ENCODE measurements around the gene LGALS3. TPM values are rescaled to one million over a fixed set of nuclear protein-coding genes. Genes with fewer than 3 reads are reported as not detected.

The LGALS3 gene
- total RNA-seq, 8 experiments from 2014 or later = 0.54 to 47.2 (median 16.2) TPM

- peaks cover 12 to 17% of the 10 kb centered on the region in 2 donors for H3K4me1 ChIP-seq (replicated peaks in 1 of 2)
- H3K4me3 ChIP-seq = no peak overlapping the region
- ATAC-seq (replicated peaks in 6 of 8) = peak; percentile 69 to 92 (median 86)
- WGBS, 10 experiments = 0 to 33% (median 17%) methylated on average over 2 to 5 of the region's 7 CpGs; no CpG with 5 or more reads in 2 of the 10 experiments
- no peak overlapping the region for H3K27ac ChIP-seq
- in situ Hi-C loops (cut with MboI; ENCODE audit: low pct_unique_long_range_greater_than_20kb in 2 of 9, low sequenced_read_pairs in 9 of 9, unreplicated experiment in 9 of 9) = no loop called here
These were observed 26.9 kb upstream of the LGALS3 start for GRCh38 chr14:55102141-55102621.

DNA sequence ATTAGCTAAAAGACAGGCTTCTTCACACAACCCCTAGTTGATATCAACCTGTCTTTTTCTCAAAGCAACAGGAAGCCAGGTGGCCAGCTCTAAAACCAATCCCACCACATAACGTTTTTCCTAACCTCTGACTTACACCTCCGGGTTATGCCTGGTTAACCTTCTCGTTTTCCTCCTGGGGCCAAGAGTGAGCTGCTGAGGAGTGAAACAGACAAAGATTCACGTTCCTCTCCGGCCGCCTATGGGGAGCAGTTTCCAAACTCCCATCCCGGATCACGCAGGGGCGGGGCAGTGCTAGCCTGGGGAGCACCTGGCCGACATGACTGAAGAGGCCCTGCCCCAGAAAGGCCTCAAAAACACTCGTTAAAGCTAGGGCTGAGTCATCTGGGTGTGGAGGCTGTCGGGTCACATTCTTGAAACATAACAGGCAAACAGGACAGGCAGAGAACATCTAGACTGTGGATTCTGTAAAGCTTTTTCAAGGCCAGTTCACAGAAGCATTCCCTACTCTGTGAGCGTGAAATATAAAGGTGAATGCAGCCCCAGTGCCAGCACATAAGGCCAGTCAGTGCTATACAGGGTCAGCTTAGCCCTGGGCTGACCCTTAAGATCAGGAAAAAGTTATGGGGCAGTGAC lies 25.9 kb upstream of the LGALS3 start:
- in situ Hi-C loops (cut with MboI; ENCODE audit: low pct_unique_long_range_greater_than_20kb in 2 of 9, low sequenced_read_pairs in 9 of 9, unreplicated experiment in 9 of 9) = no loop called here
- H3K27ac ChIP-seq = peak overlapping the region in 1 of 2 donors; percentile 16
- WGBS, 10 experiments = 0 to 67% (median 36%) methylated on average over 1 to 10 of the region's 13 CpGs; no CpG with 5 or more reads in 1 of the 10 experiments
- peak; percentile 38 to 77 (median 49) for ATAC-seq (replicated peaks in 6 of 8)
- H3K4me3 ChIP-seq = no peak overlapping the region
- peaks cover 14 to 25% of the 10 kb centered on the region in 2 donors for H3K4me1 ChIP-seq (replicated peaks in 1 of 2)

- H3K4me1 ChIP-seq (replicated peaks in 1 of 2) = peaks cover 14 to 25% of the 10 kb centered on the region in 2 donors
- H3K27ac ChIP-seq = no peak overlapping the region
- 60 to 100% (median 93%) methylated on average over 1 to 6 of the region's 6 CpGs for WGBS, 10 experiments
These were observed 24.8 kb upstream of the LGALS3 start for GRCh38 chr14:55103971-55104954.

DNA sequence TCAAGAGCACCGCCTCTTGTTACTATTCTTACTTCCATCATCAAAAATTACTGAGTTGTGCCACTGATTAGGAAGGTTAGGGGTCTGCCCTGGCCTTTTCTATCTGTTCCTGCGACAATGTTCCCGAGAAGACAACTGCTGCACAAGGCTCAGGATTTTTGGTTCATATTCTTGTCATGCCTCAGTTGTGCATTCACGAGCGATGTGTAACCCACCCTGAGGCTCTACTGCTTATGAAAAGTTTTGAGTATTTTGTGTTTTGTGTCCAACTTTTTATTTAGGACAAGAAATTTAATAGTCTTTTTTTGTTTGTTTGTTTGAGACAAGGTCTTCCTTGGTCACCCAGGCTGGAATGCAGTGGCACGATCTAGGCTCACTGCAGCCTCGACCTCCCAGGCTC lies 23.1 kb upstream of the LGALS3 start:
- 67 to 100% (median 90%) methylated on average over 2 to 6 of the region's 7 CpGs for WGBS, 10 experiments
- ATAC-seq (replicated peaks in 6 of 8) = no peak
- Histone ChIP-seq H3K27ac (no peak overlapping the region), H3K4me1 (replicated peaks in 1 of 2) (peaks cover 14 to 25% of the 10 kb centered on the region in 2 donors), H3K4me3 (no peak overlapping the region)
- in situ Hi-C loops (cut with MboI; ENCODE audit: low pct_unique_long_range_greater_than_20kb in 2 of 9, low sequenced_read_pairs in 9 of 9, unreplicated experiment in 9 of 9) = no loop called here

More at GRCh38 chr14:55103971-55104954, 24.8 kb upstream of the LGALS3 start:
- in situ Hi-C loops (cut with MboI; ENCODE audit: low pct_unique_long_range_greater_than_20kb in 2 of 9, low sequenced_read_pairs in 9 of 9, unreplicated experiment in 9 of 9) = no loop called here
- ATAC-seq (replicated peaks in 6 of 8) = no peak
- no peak overlapping the region for H3K4me3 ChIP-seq

- H3K4me3 ChIP-seq = no peak overlapping the region
- peak; percentile 45 to 98 (median 96) for ATAC-seq (replicated peaks in 6 of 8)
- 11 to 80% (median 39%) methylated on average over 1 to 8 of the region's 19 CpGs for WGBS, 10 experiments
- H3K27ac ChIP-seq = peak overlapping the region in 1 of 2 donors; percentile 60
- peaks cover 5 to 15% of the 10 kb centered on the region in 2 donors for H3K4me1 ChIP-seq (replicated peaks in 1 of 2)
- in situ Hi-C loops (cut with MboI; ENCODE audit: low pct_unique_long_range_greater_than_20kb in 2 of 9, low sequenced_read_pairs in 9 of 9, unreplicated experiment in 9 of 9) = no loop called here
These were observed 21.1 kb upstream of the LGALS3 start for GRCh38 chr14:55107766-55108554.

- peaks cover 2 to 8% of the 10 kb centered on the region in 2 donors for H3K4me1 ChIP-seq (replicated peaks in 1 of 2)
- in situ Hi-C loops (cut with MboI; ENCODE audit: low pct_unique_long_range_greater_than_20kb in 2 of 9, low sequenced_read_pairs in 9 of 9, unreplicated experiment in 9 of 9) = no loop called here
- ATAC-seq (replicated peaks in 6 of 8) = no peak
- no peak overlapping the region for H3K27ac ChIP-seq
- 91 to 100% (median 100%) methylated on average over 1 of the region's 1 CpG; no CpG with 5 or more reads in 5 of the 10 experiments for WGBS, 10 experiments
- H3K4me3 ChIP-seq = no peak overlapping the region
These were observed 19.2 kb upstream of the LGALS3 start for GRCh38 chr14:55109836-55110235.

DNA sequence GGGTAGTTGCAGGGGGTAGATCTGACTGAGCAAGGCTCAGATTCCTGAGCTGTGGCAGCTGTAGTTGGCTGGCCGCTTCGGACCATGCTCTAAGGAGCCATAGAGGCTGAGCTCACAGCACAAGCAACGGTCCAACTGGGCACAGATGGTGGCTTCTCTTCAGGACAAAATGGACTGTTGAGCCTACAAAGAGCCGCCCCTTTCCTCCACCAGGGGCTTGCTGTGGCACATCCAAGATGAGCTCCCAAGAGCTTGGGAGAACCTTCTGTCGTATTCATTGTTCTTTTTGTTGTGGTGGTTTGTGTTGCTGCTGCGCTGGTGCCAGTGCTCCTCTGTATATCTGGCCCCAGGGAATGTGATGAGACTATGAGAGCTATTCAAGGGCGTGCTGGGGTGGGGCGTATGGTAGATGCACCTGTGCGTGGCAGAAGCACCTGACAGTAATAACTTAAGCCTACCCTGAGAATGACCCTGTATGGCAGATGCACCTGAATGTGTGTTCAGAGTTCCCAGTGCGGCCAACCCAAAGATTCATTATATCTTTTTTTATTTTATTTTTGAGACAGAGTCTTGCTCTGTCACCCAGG lies 17.8 kb upstream of the LGALS3 start:
- WGBS, 10 experiments = 80 to 100% (median 96%) methylated on average over 1 to 7 of the region's 10 CpGs; no CpG with 5 or more reads in 2 of the 10 experiments
- peaks cover 2 to 8% of the 10 kb centered on the region in 2 donors for H3K4me1 ChIP-seq (replicated peaks in 1 of 2)
- H3K27ac ChIP-seq = no peak overlapping the region
- H3K4me3 ChIP-seq = no peak overlapping the region
- in situ Hi-C loops (cut with MboI; ENCODE audit: low pct_unique_long_range_greater_than_20kb in 2 of 9, low sequenced_read_pairs in 9 of 9, unreplicated experiment in 9 of 9) = no loop called here
- ATAC-seq (replicated peaks in 6 of 8) = no peak

DNA sequence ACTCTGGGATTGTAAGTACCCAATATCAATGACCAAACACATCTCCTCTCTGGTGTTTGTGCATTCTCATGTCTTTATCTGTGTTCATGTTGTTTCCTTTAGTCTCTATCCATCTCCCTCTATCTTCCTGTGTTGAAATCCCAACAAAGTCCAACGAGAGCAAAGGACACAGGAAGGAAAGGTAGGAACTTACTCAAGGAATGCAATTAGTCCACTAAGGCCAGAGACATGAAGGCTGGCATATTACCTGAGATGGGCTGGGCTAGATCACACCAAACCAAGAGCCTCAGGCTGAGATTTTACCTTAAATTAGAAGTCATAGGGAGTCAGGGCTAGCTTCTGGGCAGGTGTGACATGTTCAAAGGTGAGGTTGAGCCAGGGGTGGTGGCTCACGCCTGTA lies 14.3 kb upstream of the LGALS3 start:
- peaks cover 6 to 8% of the 10 kb centered on the region in 2 donors for H3K4me1 ChIP-seq (replicated peaks in 1 of 2)
- no peak for ATAC-seq (replicated peaks in 6 of 8)
- no peak overlapping the region for H3K4me3 ChIP-seq
- in situ Hi-C loops (cut with MboI; ENCODE audit: low pct_unique_long_range_greater_than_20kb in 2 of 9, low sequenced_read_pairs in 9 of 9, unreplicated experiment in 9 of 9) = no loop called here
- WGBS, 10 experiments = 67 to 100% (median 87%) methylated on average over 1 of the region's 2 CpGs; no CpG with 5 or more reads in 6 of the 10 experiments
- no peak overlapping the region for H3K27ac ChIP-seq

- no peak overlapping the region for H3K27ac ChIP-seq
- peaks cover 6 to 8% of the 10 kb centered on the region in 2 donors for H3K4me1 ChIP-seq (replicated peaks in 1 of 2)
- no peak for ATAC-seq (replicated peaks in 6 of 8)
- WGBS, 10 experiments = 33% methylated on average over 2 of the region's 3 CpGs; no CpG with 5 or more reads in 9 of the 10 experiments
- in situ Hi-C loops (cut with MboI; ENCODE audit: low pct_unique_long_range_greater_than_20kb in 2 of 9, low sequenced_read_pairs in 9 of 9, unreplicated experiment in 9 of 9) = no loop called here
- no peak overlapping the region for H3K4me3 ChIP-seq
These were observed 13.6 kb upstream of the LGALS3 start for GRCh38 chr14:55115460-55115859.

GRCh38 chr14:55115861-55116245 lies 13.2 kb upstream of the LGALS3 start:
- no peak overlapping the region for H3K4me3 ChIP-seq
- H3K4me1 ChIP-seq (replicated peaks in 1 of 2) = peaks cover 6 to 8% of the 10 kb centered on the region in 2 donors
- ATAC-seq (replicated peaks in 6 of 8) = no peak
- WGBS, 10 experiments = 85 to 95% (median 88%) methylated on average over 2 to 4 of the region's 4 CpGs; no CpG with 5 or more reads in 5 of the 10 experiments
- in situ Hi-C loops (cut with MboI; ENCODE audit: low pct_unique_long_range_greater_than_20kb in 2 of 9, low sequenced_read_pairs in 9 of 9, unreplicated experiment in 9 of 9) = no loop called here
- H3K27ac ChIP-seq = no peak overlapping the region

GRCh38 chr14:55116246-55117030 lies 12.6 kb upstream of the LGALS3 start:
- WGBS, 10 experiments = 59 to 100% (median 81%) methylated on average over 2 to 9 of the region's 11 CpGs
- Histone ChIP-seq H3K27ac (no peak overlapping the region), H3K4me3 (no peak overlapping the region), H3K4me1 (replicated peaks in 1 of 2) (peaks cover 6 to 8% of the 10 kb centered on the region in 2 donors)
- in situ Hi-C loops (cut with MboI; ENCODE audit: low pct_unique_long_range_greater_than_20kb in 2 of 9, low sequenced_read_pairs in 9 of 9, unreplicated experiment in 9 of 9) = no loop called here
- ATAC-seq (replicated peaks in 6 of 8) = no peak
